HepG2 (cell line): ENCODE data around the gene LINGO1. TPM values are rescaled to one million over a fixed set of nuclear protein-coding genes. Genes with fewer than 3 reads are reported as not detected.

Source experiments
- ATF2 ChIP-seq: sonication (generic); formaldehyde crosslinking; IDR thresholded peaks from 2 replicates; pipeline ENCODE4 v1.4.0; 2020; ENCODE audit warnings: missing genetic modification reagents
- ATF3 ChIP-seq: sonication (generic); formaldehyde crosslinking; IDR thresholded peaks from 2 replicates; pipeline ENCODE4 v1.4.0; 2020; ENCODE audit warnings: missing genetic modification reagents
- BHLHE40 ChIP-seq: IDR thresholded peaks from 2 replicates; pipeline ENCODE4 v1.6.1; 2011; ENCODE audit warnings: low read length, improper control_type of control experiment
- CAMTA2 ChIP-seq: sonication (generic); formaldehyde crosslinking; IDR thresholded peaks from 2 replicates; pipeline ENCODE4 v1.4.0; 2020; ENCODE audit warnings: mild to moderate bottlenecking, missing genetic modification reagents, borderline replicate concordance
- CHD4 ChIP-seq: fragments of 200-600 bp; sonication (generic); IDR thresholded peaks from 2 replicates; pipeline ENCODE4 v1.7.0; 2017; ENCODE audit warnings: mild to moderate bottlenecking, low read length, borderline replicate concordance
- CREM ChIP-seq, 2 experiments: sonication (generic) in 1 of 2; formaldehyde crosslinking in 1 of 2; IDR thresholded peaks; 2 replicates each; pipeline versions ENCODE4 v1.4.0 to v1.6.1; 2016 to 2020; ENCODE audit warnings: antibody characterized with exemption in 1 of 2, mild to moderate bottlenecking in 1 of 2, missing genetic modification reagents in 1 of 2
- FOSL2 ChIP-seq: sonication (generic); formaldehyde crosslinking; IDR thresholded peaks from 2 replicates; pipeline ENCODE4 v1.4.0; 2020; ENCODE audit warnings: missing genetic modification reagents
- HNRNPK ChIP-seq: fragments of 200-400 bp; formaldehyde crosslinking; IDR thresholded peaks from 2 replicates; pipeline ENCODE4 v1.6.1; 2018; ENCODE audit warnings: low read length, low read depth, moderate library complexity, mild to moderate bottlenecking; ENCODE audit not compliant: poor library complexity, severe bottlenecking
- JUNB ChIP-seq: sonication (generic); formaldehyde crosslinking; IDR thresholded peaks from 2 replicates; pipeline ENCODE4 v1.8.0; 2022; ENCODE audit warnings: missing genetic modification reagents, mild to moderate bottlenecking, borderline replicate concordance
- NFE2L2 ChIP-seq: fragments of 150-350 bp; IDR thresholded peaks from 2 replicates; pipeline ENCODE4 v1.6.1; 2014; ENCODE audit warnings: low read length
- SALL1 ChIP-seq: sonication (generic); formaldehyde crosslinking; IDR thresholded peaks from 2 replicates; pipeline ENCODE4 v1.8.0; 2022; ENCODE audit warnings: mild to moderate bottlenecking, missing genetic modification reagents
- SOX5 ChIP-seq: IDR thresholded peaks from 2 replicates; pipeline ENCODE4 v1.6.1; 2016; ENCODE audit warnings: borderline replicate concordance
- TBX2 ChIP-seq: sonication (generic); formaldehyde crosslinking; IDR thresholded peaks from 2 replicates; pipeline ENCODE4 v1.5.0; 2020; ENCODE audit warnings: missing genetic modification reagents, mild to moderate bottlenecking, borderline replicate concordance
- TBX3 ChIP-seq: fragments of 450-650 bp; IDR thresholded peaks from 2 replicates; pipeline ENCODE4 v1.6.1; 2017; ENCODE audit warnings: antibody characterized with exemption, mild to moderate bottlenecking, inconsistent platforms, borderline replicate concordance
- ZNF224 ChIP-seq: sonication (generic); formaldehyde crosslinking; IDR thresholded peaks from 2 replicates; pipeline ENCODE4 v1.5.0; 2020; ENCODE audit warnings: mild to moderate bottlenecking, missing genetic modification reagents
- ZNF280B ChIP-seq: sonication (generic); formaldehyde crosslinking; IDR thresholded peaks from 2 replicates; pipeline ENCODE4 v1.5.0; 2020; ENCODE audit warnings: missing genetic modification reagents, mild to moderate bottlenecking, borderline replicate concordance
- ZNF280D ChIP-seq: sonication (generic); formaldehyde crosslinking; IDR thresholded peaks from 2 replicates; pipeline ENCODE4 v1.5.1; 2020; ENCODE audit warnings: mild to moderate bottlenecking, missing genetic modification reagents
- ZNF30 ChIP-seq: sonication (generic); formaldehyde crosslinking; IDR thresholded peaks from 2 replicates; pipeline ENCODE4 v1.5.0; 2020; ENCODE audit warnings: mild to moderate bottlenecking, missing genetic modification reagents
- ZNF33B ChIP-seq: sonication (generic); formaldehyde crosslinking; IDR thresholded peaks from 2 replicates; pipeline ENCODE4 v1.5.1; 2020; ENCODE audit warnings: mild to moderate bottlenecking, missing genetic modification reagents
- ZNF382 ChIP-seq: sonication (generic); formaldehyde crosslinking; IDR thresholded peaks from 2 replicates; pipeline ENCODE4 v1.5.0; 2020; ENCODE audit warnings: missing genetic modification reagents, mild to moderate bottlenecking, borderline replicate concordance
- ZSCAN21 ChIP-seq: sonication (generic); formaldehyde crosslinking; IDR thresholded peaks from 2 replicates; pipeline ENCODE4 v1.8.0; 2022; ENCODE audit warnings: mild to moderate bottlenecking, missing genetic modification reagents, moderate library complexity, borderline replicate concordance
- polyA plus RNA-seq, 8 experiments: library from polyadenylated mRNA; depleted of rRNA in 3 of 8; stranded (reverse) in 7 of 8; unstranded in 1 of 8; fragments of >200 nt; fragmentation: Illumina TruSeq in 4 of 8; extraction: Trizol in 4 of 8; gene quantifications; 2 replicates each; pipeline versions ENCODE4 v1.2.1 to v1.2.3, GENCODE V29; 2011 to 2016; ENCODE audit warnings: low read depth in 4 of 8, missing spikeins in 1 of 8, mixed read lengths in 1 of 8; ENCODE audit not compliant: insufficient read depth in 1 of 8
- total RNA-seq, 5 experiments: library from RNA; depleted of rRNA; stranded (reverse); fragments of >200 nt; fragmentation: Illumina TruSeq; extraction: Trizol; gene quantifications; 2 replicates each; pipeline ENCODE4 v1.2.3, GENCODE V29; 2016; ENCODE audit warnings: low read depth in 1 of 5

Gene LINGO1
- total and polyA plus RNA-seq, 2 of the 13 experiments (the other 11 are each of a cell fraction or from before 2014, with no cell fraction given) = 0.07 TPM; not detected in 1

GRCh38 chr15:77633134-77633912 lies 611 bp upstream of the LINGO1 start (continued):
- TF ChIP-seq JUNB (CRISPR knock-in tag) (no peak), SOX5 (CRISPR knock-in tag) (no peak), HNRNPK (no peak), SALL1 (CRISPR knock-in tag) (peak; percentile 75), ZNF224 (CRISPR knock-in tag) (no peak), ATF3 (CRISPR knock-in tag) (peak; percentile 56; the same call in 1 of the 2 replicates), CREM (IDR thresholded peaks at IDR 0.05) (no peak), CREM (CRISPR knock-in tag; IDR thresholded peaks at IDR 0.05) (no peak), TBX3 (no peak), TBX2 (peak; percentile 45; the same call in 1 of the 2 replicates), ZNF30 (no peak), ZSCAN21 (peak; percentile 60; the same call in 1 of the 2 replicates), ZNF280D (CRISPR knock-in tag) (0 out of 2 replicates have a peak, but pooled peaks have one; percentile 66), ZNF382 (CRISPR knock-in tag) (no peak), CAMTA2 (no peak; the same call in 1 of the 2 replicates), BHLHE40 (no peak), ZNF280B (no peak; the same call in 1 of the 2 replicates), CHD4 (no peak), ATF2 (CRISPR knock-in tag) (peak; percentile 77; the same call in 1 of the 2 replicates), NFE2L2 (no peak), FOSL2 (CRISPR knock-in tag) (peak; percentile 50), ZNF33B (CRISPR knock-in tag) (no peak)
